GM18526 (cell line): Measurements from ENCODE around the gene TNK1.

Experiments used
- POLR2A ChIP-seq: IDR thresholded peaks from 3 replicates; pipeline ENCODE4 v1.6.1; 2011; ENCODE audit not compliant: insufficient read length; ENCODE audit errors: extremely low read depth

TNK1 gene

GRCh38 chr17:7352910-7353635, 27.8 kb upstream of the TNK1 start:
- TF ChIP-seq POLR2A = no peak

GRCh38 chr17:7354262-7354843, 26.5 kb upstream of the TNK1 start:
- no peak for TF ChIP-seq POLR2A

- TF ChIP-seq POLR2A = no peak
Observed at GRCh38 chr17:7355053-7355452, 25.8 kb upstream of the TNK1 start, which contains the start of gene TMEM95. TSS of gene TMEM95 (plus strand) at chr17:7355156. CDS start at chr17:7355205, 49 bp downstream.

GRCh38 chr17:7355573-7355972, 25.3 kb upstream of the TNK1 start:
- no peak for TF ChIP-seq POLR2A

- no peak for TF ChIP-seq POLR2A
Observed at GRCh38 chr17:7356072-7356549, 24.8 kb upstream of the TNK1 start.

- TF ChIP-seq POLR2A = no peak
Observed at GRCh38 chr17:7356756-7357155, 24.1 kb upstream of the TNK1 start.

GRCh38 chr17:7357381-7357780, 23.5 kb upstream of the TNK1 start:
- TF ChIP-seq POLR2A = no peak

- no peak for TF ChIP-seq POLR2A
Observed at GRCh38 chr17:7361906-7362305, 19.0 kb upstream of the TNK1 start.

- TF ChIP-seq POLR2A = no peak
Observed at GRCh38 chr17:7363311-7363710, 17.6 kb upstream of the TNK1 start.

- TF ChIP-seq POLR2A = no peak
Observed at GRCh38 chr17:7367083-7367482, 13.8 kb upstream of the TNK1 start.

GRCh38 chr17:7367918-7368598, 12.8 kb upstream of the TNK1 start:
- no peak for TF ChIP-seq POLR2A

- TF ChIP-seq POLR2A = no peak
Observed at GRCh38 chr17:7369825-7370224, 11.1 kb upstream of the TNK1 start.

GRCh38 chr17:7370853-7371252, 10.0 kb upstream of the TNK1 start:
- no peak for TF ChIP-seq POLR2A

- TF ChIP-seq POLR2A = no peak
Observed at GRCh38 chr17:7374353-7374752, 6.5 kb upstream of the TNK1 start.

- TF ChIP-seq POLR2A = no peak
Observed at GRCh38 chr17:7379134-7379533, 1.8 kb upstream of the TNK1 start.

- no peak for TF ChIP-seq POLR2A
Observed at GRCh38 chr17:7380321-7380720, 568 bp upstream of the TNK1 start.
